CD4-positive, CD25-positive, alpha-beta regulatory T cell (primary cell): ENCODE measurements around the gene PPIP5K2. TPM values are rescaled to one million over a fixed set of nuclear protein-coding genes. Genes with fewer than 3 reads are reported as not detected.

Experiments
- ATAC-seq, 2 donors: fragments of 150-1000 bp; cut with Tn5 transposase; one replicate each; pipeline ENCODE4 v1.10.0; 2021; ENCODE audit warnings: low read depth in 2 of 2, moderate number of reproducible peaks in 2 of 2, moderate library complexity in 1 of 2
- DNase-seq, 3 donors: peaks; one replicate each; pipeline versions ENCODE4 v3.0.0 to v3.0.0-alpha.2; 2012 to 2022; ENCODE audit warnings: mixed read lengths in 1 of 3
- H3K27ac ChIP-seq: one replicate; pipeline ENCODE4 v1.7.0; 2013; ENCODE audit warnings: mild to moderate bottlenecking, low read length; ENCODE audit not compliant: insufficient read depth, poor library complexity, severe bottlenecking
- H3K27me3 ChIP-seq: one replicate; pipeline ENCODE4 v1.7.0; 2013; ENCODE audit warnings: low read length; ENCODE audit not compliant: control insufficient read depth, insufficient read depth
- H3K36me3 ChIP-seq: one replicate; pipeline ENCODE4 v1.7.0; 2013; ENCODE audit warnings: mild to moderate bottlenecking, low read length, moderate library complexity; ENCODE audit not compliant: control insufficient read depth, insufficient read depth
- H3K4me1 ChIP-seq: 2 replicates; pipeline ENCODE4 v1.7.0; 2013; ENCODE audit warnings: mild to moderate bottlenecking, low read length; ENCODE audit not compliant: insufficient read depth, control insufficient read depth, poor library complexity, severe bottlenecking
- H3K4me3 ChIP-seq: one replicate; pipeline ENCODE4 v1.7.0; 2013; ENCODE audit warnings: low read depth, mild to moderate bottlenecking, low read length, moderate library complexity
- H3K9me3 ChIP-seq, 2 experiments: 1 replicate in 1 of 2; 2 replicates in 1 of 2; pipeline ENCODE4 v1.7.0; 2013; ENCODE audit warnings: low read length in 2 of 2, mild to moderate bottlenecking in 1 of 2, moderate library complexity in 1 of 2; ENCODE audit not compliant: control insufficient read depth in 2 of 2
- H3K27ac Mint-ChIP-seq, 3 donors: one replicate each; pipeline ENCODE4 v1.8.0; 2020 to 2022; ENCODE audit warnings: mild to moderate bottlenecking in 3 of 3, mixed read lengths in 3 of 3, moderate library complexity in 2 of 3
- H3K27me3 Mint-ChIP-seq: one replicate; pipeline ENCODE4 v1.8.0; 2022; ENCODE audit warnings: mild to moderate bottlenecking, mixed read lengths
- H3K36me3 Mint-ChIP-seq: one replicate; pipeline ENCODE4 v1.8.0; 2020; ENCODE audit warnings: mixed read lengths
- H3K4me1 Mint-ChIP-seq, 4 donors: one replicate each; pipeline ENCODE4 v1.8.0; 2020 to 2022; ENCODE audit warnings: mixed read lengths in 4 of 4, mild to moderate bottlenecking in 1 of 4
- H3K4me3 Mint-ChIP-seq, 4 donors: one replicate each; pipeline ENCODE4 v1.8.0; 2020 to 2022; ENCODE audit warnings: mild to moderate bottlenecking in 4 of 4, mixed read lengths in 4 of 4, moderate library complexity in 3 of 4
- H3K9me3 Mint-ChIP-seq, 7 donors: one replicate each; pipeline ENCODE4 v1.8.0; 2020 to 2022; ENCODE audit warnings: mixed read lengths in 7 of 7, mild to moderate bottlenecking in 3 of 7, moderate library complexity in 2 of 7
- polyA plus RNA-seq, 4 donors: library from polyadenylated mRNA; unstranded; fragments of 300-500 nt; fragmentation: Illumina TruSeq; gene quantifications; one replicate each; pipeline ENCODE4 v1.2.3, GENCODE V29; 2021
- total RNA-seq: library from RNA; stranded (reverse); gene quantifications from one replicate; pipeline ENCODE4 v1.2.3, GENCODE V29; 2022

The PPIP5K2 gene
- total and polyA plus RNA-seq, 5 donors from 2014 or later: 23.9 to 47.5 (median 24.3) TPM

GRCh38 chr5:103208460-103208859 is 88.4 kb downstream of the PPIP5K2 start:
- Mint-ChIP-seq H3K36me3 (peaks cover 24% of the 10 kb centered on the region), H3K27ac (no peak overlapping the region)
- peaks cover 10% of the 10 kb centered on the region for H3K36me3 ChIP-seq

GRCh38 chr5:103209065-103209464 is 89.0 kb downstream of the PPIP5K2 start:
- no peak overlapping the region for H3K4me3 Mint-ChIP-seq
- H3K9me3 Mint-ChIP-seq: peaks cover 0 to 8% (median 0%) of the 10 kb centered on the region in 7 donors
- H3K4me3 ChIP-seq: no peak overlapping the region
- H3K27me3 ChIP-seq: no peaks in the 10 kb centered on the region
- ATAC-seq: no peak
- peaks cover 4% of the 10 kb centered on the region for H3K4me1 ChIP-seq
- H3K27me3 Mint-ChIP-seq: no peaks in the 10 kb centered on the region
- H3K27ac ChIP-seq: no peak overlapping the region
- peaks cover 14 to 23% (median 20%) of the 10 kb centered on the region in 4 donors for H3K4me1 Mint-ChIP-seq
- no peaks in the 10 kb centered on the region for H3K9me3 ChIP-seq
- DNase-seq: no peak
- peaks cover 9% of the 10 kb centered on the region for H3K36me3 ChIP-seq
- no peak overlapping the region for H3K27ac Mint-ChIP-seq
- peaks cover 23% of the 10 kb centered on the region for H3K36me3 Mint-ChIP-seq

More at GRCh38 chr5:103208460-103208859, 88.4 kb downstream of the PPIP5K2 start:
- Histone ChIP-seq H3K27me3 (no peaks in the 10 kb centered on the region), H3K9me3 (no peaks in the 10 kb centered on the region), H3K27ac (no peak overlapping the region), H3K4me1 (peaks cover 4% of the 10 kb centered on the region), H3K4me3 (no peak overlapping the region)
- DNase-seq (no peak), ATAC-seq (no peak)
- no peak overlapping the region for H3K4me3 Mint-ChIP-seq
- no peaks in the 10 kb centered on the region for H3K27me3 Mint-ChIP-seq
- peaks cover 14 to 25% (median 20%) of the 10 kb centered on the region in 4 donors for H3K4me1 Mint-ChIP-seq
- peaks cover 0 to 8% (median 0%) of the 10 kb centered on the region in 7 donors for H3K9me3 Mint-ChIP-seq

GRCh38 chr5:103210952-103211351 is 90.9 kb downstream of the PPIP5K2 start:
- no peak overlapping the region for H3K27ac Mint-ChIP-seq
- H3K4me1 ChIP-seq: peaks cover 4% of the 10 kb centered on the region
- no peaks in the 10 kb centered on the region for H3K27me3 Mint-ChIP-seq
- peaks cover 12 to 23% (median 17%) of the 10 kb centered on the region in 4 donors for H3K4me1 Mint-ChIP-seq
- H3K9me3 Mint-ChIP-seq: peaks cover 0 to 1% (median 0%) of the 10 kb centered on the region in 7 donors
- no peak overlapping the region for H3K4me3 ChIP-seq
- no peak overlapping the region for H3K27ac ChIP-seq
- H3K27me3 ChIP-seq: no peaks in the 10 kb centered on the region
- DNase-seq: no peak
- peaks cover 4% of the 10 kb centered on the region for H3K36me3 ChIP-seq
- ATAC-seq: no peak
- H3K4me3 Mint-ChIP-seq: no peak overlapping the region
- H3K36me3 Mint-ChIP-seq: peaks cover 12% of the 10 kb centered on the region
- no peaks in the 10 kb centered on the region for H3K9me3 ChIP-seq

- Histone ChIP-seq H3K27me3 (no peaks in the 10 kb centered on the region), H3K4me1 (peaks cover 4% of the 10 kb centered on the region), H3K4me3 (peak overlapping the region; percentile 26), H3K36me3 (no peaks in the 10 kb centered on the region), H3K27ac (no peak overlapping the region), H3K9me3 (no peaks in the 10 kb centered on the region)
- peaks cover 0 to 1% (median 0%) of the 10 kb centered on the region in 7 donors for H3K9me3 Mint-ChIP-seq
- no peak overlapping the region for H3K4me3 Mint-ChIP-seq
- peak overlapping the region in 1 of 3 donors; percentile 11 for H3K27ac Mint-ChIP-seq
- H3K27me3 Mint-ChIP-seq: no peaks in the 10 kb centered on the region
- DNase-seq (peak in 1 of 3 donors; percentile 58), ATAC-seq (no peak)
- peaks cover 12 to 19% (median 16%) of the 10 kb centered on the region in 4 donors for H3K4me1 Mint-ChIP-seq
- peaks cover 8% of the 10 kb centered on the region for H3K36me3 Mint-ChIP-seq
These were observed 91.8 kb downstream of the PPIP5K2 start for GRCh38 chr5:103211576-103212561.

- H3K27me3 ChIP-seq: no peaks in the 10 kb centered on the region
- H3K27me3 Mint-ChIP-seq: no peaks in the 10 kb centered on the region
- H3K27ac Mint-ChIP-seq: no peak overlapping the region
- no peak overlapping the region for H3K4me3 ChIP-seq
- no peaks in the 10 kb centered on the region for H3K36me3 ChIP-seq
- DNase-seq (no peak), ATAC-seq (no peak)
- H3K9me3 Mint-ChIP-seq: peaks cover 0 to 3% (median 0%) of the 10 kb centered on the region in 7 donors
- H3K9me3 ChIP-seq: no peaks in the 10 kb centered on the region
- peaks cover 10% of the 10 kb centered on the region for H3K36me3 Mint-ChIP-seq
- peaks cover 4% of the 10 kb centered on the region for H3K4me1 ChIP-seq
- H3K27ac ChIP-seq: no peak overlapping the region
- H3K4me1 Mint-ChIP-seq: peaks cover 7 to 13% (median 10%) of the 10 kb centered on the region in 4 donors
- no peak overlapping the region for H3K4me3 Mint-ChIP-seq
These were observed 96.0 kb downstream of the PPIP5K2 start for GRCh38 chr5:103216137-103216536.

GRCh38 chr5:103216697-103217096 is 96.6 kb downstream of the PPIP5K2 start:
- peaks cover 4 to 7% (median 6%) of the 10 kb centered on the region in 4 donors for H3K4me1 Mint-ChIP-seq
- Histone ChIP-seq H3K4me1 (peaks cover under 1% of the 10 kb centered on the region), H3K27ac (no peak overlapping the region), H3K27me3 (no peaks in the 10 kb centered on the region), H3K36me3 (no peaks in the 10 kb centered on the region), H3K9me3 (no peaks in the 10 kb centered on the region), H3K4me3 (no peak overlapping the region)
- peaks cover 0 to 3% (median 0%) of the 10 kb centered on the region in 7 donors for H3K9me3 Mint-ChIP-seq
- ATAC-seq (no peak), DNase-seq (no peak)
- H3K36me3 Mint-ChIP-seq: peaks cover 10% of the 10 kb centered on the region
- H3K27ac Mint-ChIP-seq: no peak overlapping the region
- no peak overlapping the region for H3K4me3 Mint-ChIP-seq
- H3K27me3 Mint-ChIP-seq: no peaks in the 10 kb centered on the region

- Histone ChIP-seq H3K36me3 (no peaks in the 10 kb centered on the region), H3K27ac (no peak overlapping the region), H3K4me3 (no peak overlapping the region), H3K9me3 (no peaks in the 10 kb centered on the region), H3K4me1 (no peaks in the 10 kb centered on the region), H3K27me3 (no peaks in the 10 kb centered on the region)
- Mint-ChIP-seq H3K4me1 (peaks cover under 1 to 4% (median 2%) of the 10 kb centered on the region in 4 donors), H3K9me3 (peaks cover 0 to 2% (median 0%) of the 10 kb centered on the region in 7 donors), H3K4me3 (no peak overlapping the region), H3K27ac (no peak overlapping the region), H3K27me3 (no peaks in the 10 kb centered on the region), H3K36me3 (peaks cover 10% of the 10 kb centered on the region)
- ATAC-seq (no peak), DNase-seq (no peak)
These were observed 97.0 kb downstream of the PPIP5K2 start for GRCh38 chr5:103217101-103217500.
